HG02763 (cell line): ENCODE data around the gene RANBP9.

ENCODE experiments used
- ATAC-seq: cut with Tn5 transposase; IDR thresholded peaks from one replicate; pipeline ENCODE4 v1.9.1; 2021; ENCODE audit warnings: mild to moderate bottlenecking, moderate library complexity; ENCODE audit not compliant: unreplicated experiment

The RANBP9 gene

DNA sequence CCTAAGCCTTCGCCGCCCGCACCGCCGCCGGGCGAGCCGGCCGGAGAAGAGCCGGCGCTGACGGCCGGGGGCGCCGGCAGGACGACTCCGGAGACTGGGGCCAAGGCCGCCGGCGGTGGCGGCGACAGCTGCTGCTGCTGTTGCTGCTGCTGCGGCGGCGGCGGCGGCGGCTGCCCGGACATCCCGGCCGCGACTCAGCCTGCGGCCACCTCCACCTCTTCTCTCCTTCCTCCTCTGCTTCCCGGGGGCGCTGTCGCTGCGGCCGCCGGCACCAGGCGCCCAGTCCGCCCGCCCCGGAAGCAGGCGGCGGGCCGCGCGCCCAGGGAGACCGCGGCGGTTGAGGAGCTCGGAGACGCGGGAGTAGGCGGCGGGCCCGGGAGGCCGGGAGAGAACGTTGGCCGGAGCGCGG is 307 bp downstream of the RANBP9 start:
- ATAC-seq: peak; percentile 58

GRCh38 chr6:13710552-13711323 is 897 bp downstream of the RANBP9 start:
- ATAC-seq: peak; percentile 14

GRCh38 chr6:13709689-13710551 is 1.7 kb downstream of the RANBP9 start:
- no peak for ATAC-seq

GRCh38 chr6:13708736-13709135 is 2.9 kb downstream of the RANBP9 start:
- no peak for ATAC-seq

GRCh38 chr6:13703496-13703895 is 8.1 kb downstream of the RANBP9 start:
- ATAC-seq: no peak

DNA sequence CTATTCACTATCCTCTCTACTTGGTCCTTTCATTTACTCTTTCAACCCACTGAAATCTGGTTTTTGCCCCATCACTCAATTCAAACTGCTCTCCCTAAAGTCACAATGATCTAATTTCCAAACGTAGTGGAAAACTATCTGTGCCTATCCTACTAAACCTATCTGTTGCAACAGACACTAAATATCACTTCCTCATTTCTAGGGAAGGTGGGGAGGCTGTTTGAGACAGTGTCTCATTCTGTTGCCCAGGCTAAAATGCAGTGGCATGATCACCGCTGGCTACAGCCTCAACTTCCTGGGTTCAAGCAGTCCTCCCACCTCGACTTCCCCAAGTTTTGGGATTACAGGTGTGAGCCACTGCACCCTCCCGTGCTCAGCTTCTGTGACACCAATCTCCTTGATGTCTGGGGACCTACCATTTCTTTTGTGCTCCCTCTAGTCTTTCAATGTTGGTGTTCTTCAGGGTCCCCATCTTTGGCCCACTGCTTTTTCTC is 8.8 kb downstream of the RANBP9 start:
- ATAC-seq: no peak

DNA sequence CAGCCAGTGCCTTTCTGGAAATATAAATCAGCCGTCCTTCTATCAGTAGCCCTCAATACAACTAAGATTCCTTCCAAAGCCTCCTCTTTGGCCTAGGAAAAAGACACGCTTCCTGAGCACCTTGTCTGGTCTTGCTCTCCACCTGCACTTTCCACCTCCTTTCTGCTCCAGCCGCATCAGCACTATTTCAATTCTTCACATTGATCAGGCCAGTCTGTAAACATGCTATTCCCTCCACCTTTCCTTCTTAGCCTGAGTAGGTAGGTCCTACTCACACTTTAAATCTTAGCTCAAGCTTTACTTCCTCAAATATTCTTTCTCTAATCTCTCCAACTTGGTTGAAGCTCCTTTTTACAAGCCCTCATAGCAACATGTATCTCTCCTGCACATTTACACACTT is 11.4 kb downstream of the RANBP9 start:
- no peak for ATAC-seq

DNA sequence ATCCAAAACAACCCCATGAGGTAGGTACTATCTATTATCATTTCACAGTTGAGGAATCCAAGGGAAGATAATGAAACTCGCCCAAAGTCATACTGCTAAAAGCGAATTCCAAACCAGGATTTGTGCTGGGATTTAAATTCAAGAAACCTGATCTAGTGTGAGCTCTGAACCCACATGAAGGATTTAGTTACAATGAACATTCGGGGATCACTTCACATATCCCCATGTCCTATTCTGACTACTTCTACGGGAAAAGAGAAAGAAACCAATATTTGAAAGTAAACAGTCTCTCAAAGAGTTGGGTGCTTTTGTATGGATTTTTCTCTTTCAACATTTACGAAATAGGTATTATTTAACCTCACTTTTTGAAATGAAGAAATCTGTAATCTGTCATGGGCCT is 12.9 kb downstream of the RANBP9 start:
- no peak for ATAC-seq

- no peak for ATAC-seq
Observed at GRCh38 chr6:13697857-13698256, 13.8 kb downstream of the RANBP9 start.

GRCh38 chr6:13696226-13696625 is 15.4 kb downstream of the RANBP9 start:
- ATAC-seq: no peak

DNA sequence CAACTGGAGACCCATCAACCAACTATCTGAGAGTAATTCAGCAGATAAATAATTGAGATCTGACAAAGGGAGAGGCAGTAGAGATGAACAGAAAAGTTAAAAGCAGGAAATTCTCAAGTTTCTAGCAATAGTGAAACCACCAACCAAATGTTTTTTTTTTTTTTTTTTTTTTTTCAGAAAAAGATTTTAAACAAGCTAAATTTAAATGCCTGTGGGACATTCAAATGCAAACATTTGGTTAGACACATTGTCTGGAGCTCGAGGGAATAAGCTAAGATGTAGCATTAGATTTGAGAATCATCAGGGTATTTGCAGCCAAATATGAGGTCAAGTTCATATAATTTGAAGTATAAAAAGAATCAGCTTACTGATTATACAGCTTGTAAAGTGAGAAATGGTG is 16.4 kb downstream of the RANBP9 start:
- no peak for ATAC-seq

DNA sequence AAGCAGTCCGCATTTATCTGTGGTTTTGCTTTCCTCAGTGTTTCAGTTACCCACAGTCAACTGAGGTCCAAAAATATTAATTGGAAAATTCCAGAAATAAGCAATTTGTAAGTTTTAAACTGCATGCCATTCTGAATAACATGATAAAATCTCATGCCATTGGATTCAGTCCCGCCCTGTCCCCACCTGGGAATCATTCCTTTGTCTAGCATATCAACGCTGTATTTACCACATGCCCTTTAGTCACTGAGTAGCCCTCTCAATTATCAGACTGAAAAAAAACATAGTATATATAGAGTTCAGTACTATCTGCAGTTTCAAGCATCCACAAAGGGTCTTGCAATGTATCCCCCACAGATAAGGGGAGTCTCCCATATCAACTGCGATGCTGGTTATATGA is 17.1 kb downstream of the RANBP9 start:
- no peak for ATAC-seq

GRCh38 chr6:13689511-13690256 is 22.0 kb downstream of the RANBP9 start:
- no peak for ATAC-seq

GRCh38 chr6:13688692-13689196 is 22.9 kb downstream of the RANBP9 start:
- ATAC-seq: no peak

- ATAC-seq: no peak
Observed at GRCh38 chr6:13687917-13688351, 23.7 kb downstream of the RANBP9 start.

GRCh38 chr6:13684855-13685254 is 26.8 kb downstream of the RANBP9 start:
- no peak for ATAC-seq

- ATAC-seq: no peak
Observed at GRCh38 chr6:13683038-13683437, 28.6 kb downstream of the RANBP9 start.

- no peak for ATAC-seq
Observed at GRCh38 chr6:13682346-13682745, 29.3 kb downstream of the RANBP9 start.

- ATAC-seq: no peak
Observed at GRCh38 chr6:13681305-13682061, 30.2 kb downstream of the RANBP9 start.

GRCh38 chr6:13680448-13680968 is 31.1 kb downstream of the RANBP9 start:
- no peak for ATAC-seq
